HG03159 (cell line): ENCODE results near the gene LASP1NB.
A peak's percentile ranks its signal among the peaks of the same experiment; 100 is the strongest.
"Not testable (repeated sequence)": the region's sequence is repeated elsewhere in the genome, so short reads cannot be mapped to it uniquely, and the experiment has no call there.

Source experiments
- ATAC-seq: cut with Tn5 transposase; IDR thresholded peaks from one replicate; pipeline ENCODE4 v1.9.1; 2021; ENCODE audit warnings: mild to moderate bottlenecking, moderate library complexity; ENCODE audit not compliant: unreplicated experiment

LASP1NB gene

GRCh38 chr17:38896346-38896954 lies 29.0 kb upstream of the LASP1NB start:
- no peak for ATAC-seq

GRCh38 chr17:38897176-38897575 lies 28.2 kb upstream of the LASP1NB start:
- ATAC-seq = no peak

DNA sequence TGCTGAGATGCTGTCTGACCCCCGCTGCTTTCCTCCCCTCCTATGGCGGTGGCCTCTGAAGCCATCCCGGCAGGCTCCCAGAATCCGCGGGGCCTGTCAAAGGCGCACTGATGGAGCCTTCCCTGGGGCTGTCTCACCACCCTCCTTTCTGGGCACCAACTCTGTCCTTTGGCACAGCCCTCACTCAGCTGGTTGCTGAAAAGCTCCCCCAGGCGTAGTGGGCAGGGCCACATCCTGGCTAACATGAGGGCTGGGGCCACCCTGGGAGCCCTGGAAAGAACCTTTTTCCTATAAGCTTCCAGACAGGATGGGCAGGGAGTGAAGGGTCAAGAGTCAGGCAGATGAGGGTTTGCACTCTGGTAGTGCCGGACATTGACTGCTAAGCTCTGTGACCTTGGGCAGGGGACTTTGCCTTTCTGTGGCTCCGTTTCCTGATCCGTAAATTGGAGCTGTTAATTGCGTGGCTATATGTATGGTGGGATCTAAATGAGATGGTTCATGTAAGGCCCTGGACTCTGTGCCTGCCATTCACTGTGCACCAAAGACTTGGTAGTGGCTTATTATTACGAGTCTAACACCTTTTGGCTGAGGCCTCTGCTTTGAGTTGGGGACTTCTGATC lies 27.6 kb upstream of the LASP1NB start:
- no peak for ATAC-seq

DNA sequence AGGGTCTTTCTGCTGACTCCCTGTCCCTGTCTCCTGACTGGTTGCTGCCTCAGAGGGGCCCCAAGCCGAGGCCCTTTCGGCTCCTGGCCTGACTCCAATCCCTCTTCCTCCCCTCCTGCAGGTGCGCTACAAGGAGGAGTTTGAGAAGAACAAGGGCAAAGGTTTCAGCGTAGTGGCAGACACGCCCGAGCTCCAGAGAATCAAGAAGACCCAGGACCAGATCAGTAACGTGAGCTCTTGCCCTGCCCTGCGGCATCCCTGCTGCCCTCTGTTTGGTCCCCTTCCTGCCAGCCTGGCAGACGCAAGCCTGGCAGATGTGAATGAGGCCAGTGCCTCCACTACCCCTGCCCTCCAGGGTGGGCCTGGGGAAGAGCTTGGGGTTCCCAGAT lies 27.1 kb upstream of the LASP1NB start:
- peak; percentile 26 for ATAC-seq

DNA sequence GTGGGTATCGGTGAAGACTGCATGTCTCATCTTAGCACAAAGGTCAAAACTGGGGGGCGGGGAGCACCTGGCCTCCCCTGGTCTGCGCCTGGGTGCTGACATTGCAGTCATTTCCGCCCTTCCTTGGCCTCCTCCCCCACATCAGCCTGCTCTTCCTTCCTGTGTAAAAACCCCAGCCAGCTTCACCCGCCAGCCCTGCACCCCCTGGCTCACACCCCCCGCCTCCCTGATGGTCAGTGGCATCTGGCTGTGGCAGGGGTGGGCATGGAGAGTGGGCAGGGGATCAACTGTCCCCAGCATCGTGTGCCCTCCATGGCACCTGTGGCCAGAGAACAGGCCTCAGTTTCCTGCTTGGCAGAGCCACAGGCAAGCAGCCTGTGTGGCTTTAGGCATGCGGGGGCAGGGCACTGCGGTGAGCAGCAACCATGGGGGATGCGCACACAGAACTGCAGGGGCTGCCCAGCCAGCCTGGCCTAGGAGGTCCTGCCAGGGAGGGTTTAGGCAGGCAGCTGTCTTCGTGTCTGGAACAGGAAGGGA lies 26.5 kb upstream of the LASP1NB start:
- peak; percentile 85 for ATAC-seq

DNA sequence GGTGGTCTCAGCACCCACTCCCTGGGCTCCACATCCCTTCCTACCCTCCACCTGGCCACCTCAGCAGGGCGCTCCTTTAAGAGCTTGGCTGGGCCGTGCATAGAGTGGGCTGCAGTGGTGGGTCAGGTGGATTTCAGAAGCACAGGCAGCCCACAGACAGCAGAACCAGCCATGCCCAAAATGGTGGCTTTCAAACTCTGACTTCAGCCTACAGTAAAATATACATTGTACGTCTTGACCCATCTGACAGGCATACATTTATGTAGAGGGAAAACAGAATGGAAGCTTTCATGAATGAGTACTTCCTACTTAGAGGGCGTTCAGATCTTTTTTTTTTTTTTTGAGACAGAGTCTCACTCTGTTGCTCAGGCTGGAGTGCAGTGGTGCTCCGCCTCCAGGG lies 26.0 kb upstream of the LASP1NB start:
- no peak for ATAC-seq

DNA sequence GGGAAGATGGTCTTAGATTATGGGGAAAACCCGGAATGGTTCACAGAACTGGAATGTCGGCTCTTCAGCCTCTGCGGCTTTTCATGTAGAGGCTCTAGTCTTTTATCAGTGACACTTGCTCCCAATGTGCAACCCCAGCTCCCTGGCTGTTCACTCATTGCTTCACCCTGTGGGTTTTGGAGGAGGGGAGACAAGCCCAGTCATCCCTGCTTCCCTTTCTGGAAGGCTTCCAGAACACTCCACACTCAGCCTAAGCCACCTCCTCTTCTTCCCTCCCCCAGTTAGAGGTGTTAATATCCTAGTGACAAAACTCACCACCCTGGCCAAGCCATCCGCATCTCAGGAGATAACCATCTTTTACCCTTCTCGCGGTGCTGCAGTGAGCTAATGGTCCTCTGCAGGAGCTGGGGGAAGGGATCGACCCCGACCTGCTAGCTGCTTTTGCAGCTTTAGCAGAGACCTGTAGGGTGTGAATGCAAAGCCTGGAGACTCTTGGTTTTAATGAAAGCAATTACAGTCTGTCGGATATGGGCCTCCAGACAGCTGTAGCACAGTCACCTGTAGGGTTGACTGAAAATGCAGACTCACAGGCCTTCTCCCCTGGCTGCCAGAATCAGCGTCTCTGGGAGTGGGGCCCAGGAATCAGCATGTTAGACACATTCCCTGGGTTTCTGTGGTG lies 24.3 kb upstream of the LASP1NB start:
- no peak for ATAC-seq

GRCh38 chr17:38903404-38903803 lies 22.0 kb upstream of the LASP1NB start:
- no peak for ATAC-seq

- ATAC-seq = no peak
These were observed 20.5 kb upstream of the LASP1NB start for GRCh38 chr17:38904892-38905291.

GRCh38 chr17:38905375-38905774 lies 20.0 kb upstream of the LASP1NB start:
- ATAC-seq = no peak

GRCh38 chr17:38906460-38907228 lies 18.8 kb upstream of the LASP1NB start:
- no peak for ATAC-seq

GRCh38 chr17:38907930-38908675 lies 17.3 kb upstream of the LASP1NB start:
- ATAC-seq = no peak

- ATAC-seq = no peak
These were observed 16.7 kb upstream of the LASP1NB start for GRCh38 chr17:38908676-38909181.

DNA sequence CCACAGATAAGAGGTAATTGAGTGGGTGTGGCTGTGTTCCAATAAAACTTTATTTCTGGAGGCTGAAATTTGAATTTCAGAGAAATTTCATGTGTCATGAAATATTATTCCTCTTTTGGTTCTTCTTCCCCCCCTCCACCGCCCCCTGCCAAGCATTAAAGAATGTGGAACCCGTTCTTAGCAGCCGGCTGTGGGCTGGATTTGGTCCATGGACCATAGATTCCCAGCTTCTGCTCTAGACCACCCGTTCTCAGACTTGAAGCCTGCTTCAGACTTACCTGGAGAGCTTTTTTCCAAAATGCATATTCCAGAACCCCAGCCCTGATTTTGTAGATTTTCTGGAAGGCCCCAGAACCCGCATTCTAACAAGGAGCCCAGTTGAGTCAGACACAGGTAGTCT lies 15.1 kb upstream of the LASP1NB start:
- no peak for ATAC-seq

- no peak for ATAC-seq
These were observed 14.2 kb upstream of the LASP1NB start for GRCh38 chr17:38911081-38911730.

DNA sequence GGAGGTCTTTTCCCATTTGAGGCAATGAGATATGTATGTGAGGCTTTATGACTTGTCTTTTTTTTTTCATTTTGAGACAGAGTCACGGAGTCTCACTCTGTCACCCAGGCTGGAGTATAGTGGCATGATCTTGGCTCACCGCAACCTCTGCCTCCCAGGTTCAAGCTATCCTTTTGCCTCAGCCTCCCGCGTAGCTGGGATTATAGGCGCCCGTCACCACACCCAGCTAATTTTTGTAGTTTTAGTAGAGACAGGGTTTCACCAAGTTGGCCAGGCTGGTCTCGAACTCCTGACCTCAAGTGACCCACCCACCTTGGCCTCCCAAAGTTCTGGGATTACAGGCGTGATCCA lies 13.7 kb upstream of the LASP1NB start:
- not testable (repeated sequence) for ATAC-seq

DNA sequence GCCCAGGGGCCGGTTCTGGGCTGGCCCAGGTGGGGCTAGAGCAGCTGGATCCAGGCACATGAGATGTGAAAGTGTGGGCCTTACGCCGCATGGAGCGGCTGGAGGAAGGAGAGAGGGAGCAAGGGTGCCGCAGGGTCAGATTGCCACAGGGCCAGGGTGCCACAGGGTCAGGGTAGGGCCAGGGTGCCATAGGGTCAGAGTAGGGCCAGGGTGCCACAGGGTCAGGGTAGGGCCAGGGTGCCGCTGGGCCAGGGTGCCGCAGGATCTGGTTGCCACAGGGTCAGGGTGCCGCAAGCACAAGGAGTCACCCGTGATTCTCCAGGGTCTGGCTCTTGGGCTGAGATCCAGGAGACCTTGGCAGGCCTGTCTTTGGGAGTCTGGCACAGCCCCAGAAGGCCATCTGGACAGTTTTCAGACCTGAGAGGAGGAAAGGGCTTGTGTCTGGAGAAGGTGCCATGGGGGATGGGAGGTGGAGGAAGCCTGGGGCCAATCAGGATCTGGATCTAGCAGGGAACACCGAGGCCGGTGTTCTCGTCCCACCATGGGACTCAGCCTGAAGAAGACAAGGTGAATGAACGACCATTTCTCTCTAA lies 13.1 kb upstream of the LASP1NB start:
- ATAC-seq = no peak

DNA sequence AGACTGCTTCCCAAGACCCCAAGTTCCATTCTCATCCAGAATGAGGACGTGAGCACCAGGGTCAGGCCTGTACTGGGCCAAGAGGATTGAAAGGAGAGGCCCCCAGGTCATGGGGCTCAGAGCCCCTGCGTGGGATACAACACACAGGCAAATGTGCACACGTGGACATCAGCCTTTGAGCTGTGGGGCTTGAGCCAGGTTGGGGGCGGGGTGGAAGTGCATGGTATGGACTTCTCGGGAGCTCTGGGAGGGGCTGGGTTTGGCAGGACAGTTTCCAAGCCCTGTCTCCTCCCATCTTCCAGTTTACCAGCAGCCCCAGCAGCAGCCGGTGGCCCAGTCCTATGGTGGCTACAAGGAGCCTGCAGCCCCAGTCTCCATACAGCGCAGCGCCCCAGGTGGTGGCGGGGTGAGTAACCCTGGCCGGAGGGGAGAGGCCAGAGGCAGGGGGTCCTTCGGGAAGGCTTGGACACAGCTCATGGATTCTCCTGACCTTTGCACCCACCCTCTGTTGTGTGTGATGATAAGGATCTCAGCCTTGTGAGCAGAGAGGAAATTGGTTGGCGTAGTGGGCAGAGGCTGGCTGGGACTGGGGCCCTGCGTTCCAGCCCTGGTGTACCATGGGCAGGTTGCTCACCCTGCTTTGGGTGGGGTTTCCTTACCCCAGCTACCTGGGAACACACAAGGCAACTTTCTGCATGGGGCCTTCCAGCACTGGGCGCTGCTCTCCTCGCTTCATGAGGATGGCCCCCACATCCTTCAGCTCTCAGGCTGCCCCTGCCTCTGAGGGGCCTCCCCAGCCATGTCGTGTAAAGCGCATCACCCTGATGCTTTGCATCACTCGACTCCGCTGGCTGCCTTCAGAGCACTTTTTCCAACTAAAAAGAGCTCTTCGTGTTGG lies 10.4 kb upstream of the LASP1NB start:
- no peak for ATAC-seq

DNA sequence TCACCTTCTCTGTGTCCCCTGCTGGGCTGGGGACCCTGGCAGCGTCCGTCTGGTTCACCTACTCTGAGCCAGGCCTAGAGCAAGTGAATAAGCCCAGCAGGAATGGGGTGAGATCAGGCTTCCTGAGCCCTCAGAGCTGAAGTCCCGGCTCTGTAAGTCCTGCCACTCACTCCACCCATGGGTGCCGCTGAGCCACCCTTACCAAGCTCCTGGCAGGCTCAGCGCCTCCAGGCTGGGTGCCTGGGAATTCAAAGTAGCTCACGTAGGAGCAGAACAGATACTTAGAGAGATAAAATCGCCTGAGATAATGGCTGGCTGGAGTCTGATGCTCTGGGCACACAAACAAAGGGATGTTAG lies 9.8 kb upstream of the LASP1NB start:
- ATAC-seq = no peak
